Measurements from ENCODE around the gene RABL3. TPM values are rescaled to one million over a fixed set of nuclear protein-coding genes. Genes with fewer than 3 reads are reported as not detected.

The RABL3 gene
- total and polyA plus RNA-seq, 2 of the 4 experiments (the other 2 are of a cell fraction) = 5.3 to 17.0 TPM

- Histone ChIP-seq H3K9me3 (ENCODE audit: control insufficient read depth, insufficient read depth, low read length) (no peaks in the 10 kb centered on the region), H3K9ac (ENCODE audit: low read depth, low read length) (no peak overlapping the region), H4K5ac (ENCODE audit: low read depth, low read length) (no peak overlapping the region), H3K79me1 (ENCODE audit: low read depth in 1 of 2, low read length in 2 of 2) (no peaks in the 10 kb centered on the region), H3K27ac (ENCODE audit: insufficient read depth, low read length) (peak overlapping the region; percentile 6; the same call in 1 of the 2 replicates), H4K8ac (ENCODE audit: low read depth in 2 of 2, low read length in 2 of 2) (no peak overlapping the region), H2BK5ac (ENCODE audit: low read depth, low read length, poor library complexity, severe bottlenecking) (no peak overlapping the region), H2BK120ac (ENCODE audit: low read depth, low read length) (no peak overlapping the region), H2BK20ac (ENCODE audit: low read depth, low read length) (no peak overlapping the region), H2AK9ac (replicated peaks; ENCODE audit: low read depth, low read length, poor library complexity) (no peak overlapping the region), H3K4me3 (ENCODE audit: insufficient read depth, low read depth, low read length) (no peak overlapping the region), H3K27me3 (ENCODE audit: control insufficient read depth, insufficient read depth, low read length) (0 out of 2 replicates have a peak, but pooled peaks cover 2% of the 10 kb centered on the region), H3K18ac (ENCODE audit: low read depth, low read length) (no peak overlapping the region; the same call in 1 of the 2 replicates), H4K20me1 (ENCODE audit: insufficient read depth, low read length) (no peaks in the 10 kb centered on the region), H3K4me1 (ENCODE audit: control insufficient read depth, insufficient read depth, low read length) (peaks cover 3% of the 10 kb centered on the region; the same call in 1 of the 2 replicates), H2BK15ac (ENCODE audit: low read depth, low read length) (no peak overlapping the region), H3K4ac (ENCODE audit: low read depth, low read length) (no peak overlapping the region), H2AFZ (replicated peaks; ENCODE audit: low read length, poor library complexity) (no peak overlapping the region), H2AK5ac (ENCODE audit: low read depth, low read length) (no peak overlapping the region), H3K56ac (ENCODE audit: extremely low read depth, insufficient read depth, low read length) (no peak overlapping the region), H4K91ac (ENCODE audit: insufficient read depth, low read depth, low read length) (no peak overlapping the region), H3K36me3 (ENCODE audit: control insufficient read depth, insufficient read depth, low read length) (no peaks in the 10 kb centered on the region), H3K9me1 (ENCODE audit: insufficient read depth, low read length) (no peaks in the 10 kb centered on the region), H3K23ac (ENCODE audit: low read depth, low read length) (no peak overlapping the region), H3K14ac (replicated peaks; ENCODE audit: low read depth, low read length) (no peak overlapping the region), H3K4me2 (ENCODE audit: low read depth, low read length) (no peak overlapping the region)
- DNase-seq (no peak), ATAC-seq (ENCODE audit: low read depth) (0 out of 2 replicates have a peak, but pooled peaks have one; percentile 24)
- TF ChIP-seq BHLHE40 (IDR thresholded peaks at IDR 0.05; ENCODE audit: low read depth, low read length) (no peak), CEBPB (IDR thresholded peaks at IDR 0.05; ENCODE audit: low read depth, low read length) (no peak), SMC3 (IDR thresholded peaks at IDR 0.05; ENCODE audit: low read depth, low read length) (no peak), MAZ (IDR thresholded peaks at IDR 0.05; ENCODE audit: borderline replicate concordance, low read depth, low read length) (no peak), USF2 (IDR thresholded peaks at IDR 0.05; ENCODE audit: low read depth, low read length) (no peak), RFX5 (IDR thresholded peaks at IDR 0.05; ENCODE audit: low read depth, low read length) (no peak), NFE2L2 (IDR thresholded peaks at IDR 0.05; ENCODE audit: low read depth, low read length) (no peak), CTCF (conservative IDR thresholded peaks at IDR 0.05; ENCODE audit: low read depth, low read length) (no peak), MAFK (IDR thresholded peaks at IDR 0.05; ENCODE audit: low read depth, low read length) (no peak)
- no TSS peak for BruUV-seq (replicated peaks)
- 65 to 80% methylated on average over 1 to 5 of the region's 5 CpGs for WGBS, 2 experiments (ENCODE audit: extremely low coverage in 2 of 2, insufficient read length in 1 of 2)
- CTCF ChIA-PET = no interaction called here
- intact Hi-C loops (cut with micrococcal nuclease) = no loop called here
- dilution Hi-C loops (cut with HindIII; ENCODE audit: low sequenced_read_pairs, unreplicated experiment) = no loop called here
- POLR2A ChIA-PET (ENCODE audit: unreplicated experiment) = no interaction called here
- in situ Hi-C loops (cut with MboI; ENCODE audit: low sequenced_read_pairs) = no loop called here
These were observed 80.4 kb downstream of the RABL3 start for GRCh38 chr3:120661945-120662344.
